Glomerular visceral epithelial cell (primary cell): ENCODE data around the gene RDH12.
A peak's percentile ranks its signal among the peaks of the same experiment; 100 is the strongest.
"Not testable (repeated sequence)": the region's sequence is repeated elsewhere in the genome, so short reads cannot be mapped to it uniquely, and the experiment has no call there.

Experiments used
- DNase-seq: peaks from one replicate; pipeline ENCODE4 v3.0.0-alpha.2; 2016; ENCODE audit errors: extremely low spot score

The RDH12 gene

GRCh38 chr14:67701492-67701891 lies at the start of gene RDH12:
TSS of gene RDH12 (plus strand) at chr14:67701886. CDS start at chr14:67722643, 20,757 bp downstream.
- DNase-seq, result not testable (repeated sequence)

GRCh38 chr14:67652189-67652588 lies 49.5 kb upstream of the RDH12 start:
- DNase-seq, result no peak

- no peak for DNase-seq
Observed at GRCh38 chr14:67653651-67654280, 47.9 kb upstream of the RDH12 start.

- no peak for DNase-seq
Observed at GRCh38 chr14:67663633-67664032, 38.1 kb upstream of the RDH12 start.

GRCh38 chr14:67665868-67666267 lies 35.8 kb upstream of the RDH12 start:
- DNase-seq, result no peak

- peak; percentile 61 for DNase-seq
Observed at GRCh38 chr14:67666750-67667449, 34.8 kb upstream of the RDH12 start.

GRCh38 chr14:67668559-67668958 lies 33.1 kb upstream of the RDH12 start:
- no peak for DNase-seq

GRCh38 chr14:67673451-67673850 lies 28.2 kb upstream of the RDH12 start:
- DNase-seq, result no peak

GRCh38 chr14:67674139-67674479 lies 27.6 kb upstream of the RDH12 start:
- peak; percentile 71 for DNase-seq

GRCh38 chr14:67674480-67675218 lies 27.0 kb upstream of the RDH12 start, which contains the start of gene VTI1B:
TSS of gene VTI1B (minus strand) at chr14:67674632. CDS start at chr14:67674489, 143 bp downstream.
- peak; percentile 75 for DNase-seq

GRCh38 chr14:67675219-67675582 lies 26.5 kb upstream of the RDH12 start:
- DNase-seq, result no peak

GRCh38 chr14:67679006-67679405 lies 22.7 kb upstream of the RDH12 start:
- no peak for DNase-seq

- DNase-seq, result peak; percentile 63
Observed at GRCh38 chr14:67680121-67680602, 21.5 kb upstream of the RDH12 start.

GRCh38 chr14:67680941-67681340 lies 20.7 kb upstream of the RDH12 start:
- no peak for DNase-seq

- DNase-seq, result peak; percentile 17
Observed at GRCh38 chr14:67683842-67684241, 17.8 kb upstream of the RDH12 start.

GRCh38 chr14:67690011-67690410 lies 11.7 kb upstream of the RDH12 start:
- no peak for DNase-seq

GRCh38 chr14:67694791-67695393 lies 6.8 kb upstream of the RDH12 start:
- peak; percentile 83 for DNase-seq

GRCh38 chr14:67695394-67695949 lies 6.2 kb upstream of the RDH12 start, which contains the start of gene RDH11:
TSS of gene RDH11 (minus strand) at chr14:67695764. CDS start at chr14:67695703, 61 bp downstream.
- DNase-seq, result peak; percentile 88

GRCh38 chr14:67697006-67697405 lies 4.7 kb upstream of the RDH12 start:
- no peak for DNase-seq

GRCh38 chr14:67698179-67698578 lies 3.5 kb upstream of the RDH12 start:
- DNase-seq, result no peak

- DNase-seq, result no peak
Observed at GRCh38 chr14:67703997-67704396, 2.3 kb downstream of the RDH12 start.
